Naive B cell (primary cell): ENCODE measurements around the gene GNPDA1. TPM values are rescaled to one million over a fixed set of nuclear protein-coding genes. Genes with fewer than 3 reads are reported as not detected.

Experiments
- ATAC-seq, 2 donors: fragments of 150-1000 bp; cut with Tn5 transposase; 2 replicates each; pipeline ENCODE4 v1.10.0; 2021; ENCODE audit warnings: low read depth in 2 of 2, mild to moderate bottlenecking in 2 of 2, moderate library complexity in 2 of 2
- DNase-seq: peaks from one replicate; pipeline ENCODE4 v3.0.0; 2022
- H3K27ac Mint-ChIP-seq, 6 donors: one replicate each; pipeline ENCODE4 v1.8.0; 2020 to 2022; ENCODE audit warnings: mild to moderate bottlenecking in 6 of 6, mixed read lengths in 6 of 6, moderate library complexity in 5 of 6, inconsistent platforms in 2 of 6
- H3K27me3 Mint-ChIP-seq, 3 donors: one replicate each; pipeline ENCODE4 v1.8.0; 2021 to 2022; ENCODE audit warnings: mixed read lengths in 3 of 3, mild to moderate bottlenecking in 1 of 3
- H3K36me3 Mint-ChIP-seq, 2 donors: one replicate each; pipeline ENCODE4 v1.8.0; 2020 to 2022; ENCODE audit warnings: mixed read lengths in 2 of 2, inconsistent platforms in 1 of 2, mild to moderate bottlenecking in 1 of 2
- H3K4me1 Mint-ChIP-seq, 3 donors: one replicate each; pipeline ENCODE4 v1.8.0; 2020 to 2022; ENCODE audit warnings: mixed read lengths in 3 of 3, inconsistent platforms in 1 of 3, mild to moderate bottlenecking in 1 of 3, moderate library complexity in 1 of 3
- H3K4me3 Mint-ChIP-seq, 8 donors: one replicate each; pipeline ENCODE4 v1.8.0; 2020 to 2022; ENCODE audit warnings: mild to moderate bottlenecking in 8 of 8, mixed read lengths in 8 of 8, moderate library complexity in 8 of 8, inconsistent platforms in 2 of 8
- H3K9me3 Mint-ChIP-seq, 7 donors: one replicate each; pipeline ENCODE4 v1.8.0; 2020 to 2022; ENCODE audit warnings: mixed read lengths in 7 of 7, mild to moderate bottlenecking in 5 of 7, inconsistent platforms in 2 of 7, moderate library complexity in 1 of 7
- polyA plus RNA-seq, 6 donors: library from polyadenylated mRNA; unstranded; fragments of 300-500 nt; fragmentation: Illumina TruSeq; gene quantifications; one replicate each; pipeline ENCODE4 v1.2.3, GENCODE V29; 2021; ENCODE audit warnings: low read depth in 6 of 6

The GNPDA1 gene
- polyA plus RNA-seq, 6 donors from 2014 or later = 4.5 to 9.9 (median 6.2) TPM

DNA sequence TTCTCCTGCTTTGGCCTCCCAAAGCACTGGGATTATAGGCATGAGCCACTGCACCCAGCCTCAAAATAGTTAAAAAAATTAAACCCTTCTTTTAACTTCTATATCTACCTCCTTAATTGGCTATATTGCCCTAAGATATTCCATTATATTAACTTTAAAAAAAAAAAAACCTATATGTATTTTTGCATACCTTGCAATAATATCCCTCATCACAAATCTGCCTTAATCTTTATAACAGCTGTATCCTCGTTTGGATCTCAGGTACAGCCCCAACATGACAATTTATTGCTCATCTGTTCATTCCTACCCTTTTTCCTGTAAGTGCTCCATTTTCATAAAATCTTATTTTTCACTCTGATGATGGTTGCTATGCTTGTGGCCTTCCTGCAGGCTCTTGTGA lies 12.7 kb downstream of the GNPDA1 start:
- Mint-ChIP-seq H3K27ac (no peak overlapping the region), H3K9me3 (no peaks in the 10 kb centered on the region), H3K36me3 (peaks cover 1 to 24% of the 10 kb centered on the region in 2 donors), H3K4me3 (no peak overlapping the region), H3K4me1 (no peaks in the 10 kb centered on the region), H3K27me3 (no peaks in the 10 kb centered on the region)
- ATAC-seq (no peak), DNase-seq (no peak)

DNA sequence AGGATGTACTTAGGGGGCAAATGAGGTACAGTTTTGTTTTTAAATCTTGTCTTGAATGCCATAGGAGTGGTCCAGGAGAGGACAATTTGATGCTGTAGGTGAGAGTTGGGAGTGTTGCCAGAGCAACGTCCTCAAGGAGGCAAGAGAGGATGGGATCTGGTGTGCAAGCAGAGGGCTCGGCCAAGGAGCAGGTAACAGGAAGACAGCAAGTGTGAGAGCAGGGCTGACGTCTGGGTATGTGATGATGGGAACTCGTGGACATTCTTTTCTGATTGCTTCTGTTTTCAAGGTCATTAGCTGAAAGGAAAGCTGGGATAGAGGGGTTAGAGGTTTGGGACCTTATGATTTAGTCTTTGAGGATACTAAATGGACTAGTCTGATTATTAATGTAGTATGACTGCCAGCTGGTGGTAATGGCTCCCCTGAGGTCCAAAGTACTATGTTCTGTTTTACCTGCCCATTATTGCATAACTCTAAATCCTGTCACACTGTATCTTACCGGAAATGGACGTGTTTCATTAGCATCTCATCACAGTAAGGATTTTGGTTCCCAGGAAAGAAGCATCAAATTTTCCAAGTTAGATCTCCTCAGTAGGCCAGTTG lies 15.4 kb downstream of the GNPDA1 start:
- Mint-ChIP-seq H3K36me3 (peaks cover 13 to 39% of the 10 kb centered on the region in 2 donors), H3K9me3 (no peaks in the 10 kb centered on the region), H3K27ac (peak overlapping the region in 1 of 6 donors; percentile 67)

DNA sequence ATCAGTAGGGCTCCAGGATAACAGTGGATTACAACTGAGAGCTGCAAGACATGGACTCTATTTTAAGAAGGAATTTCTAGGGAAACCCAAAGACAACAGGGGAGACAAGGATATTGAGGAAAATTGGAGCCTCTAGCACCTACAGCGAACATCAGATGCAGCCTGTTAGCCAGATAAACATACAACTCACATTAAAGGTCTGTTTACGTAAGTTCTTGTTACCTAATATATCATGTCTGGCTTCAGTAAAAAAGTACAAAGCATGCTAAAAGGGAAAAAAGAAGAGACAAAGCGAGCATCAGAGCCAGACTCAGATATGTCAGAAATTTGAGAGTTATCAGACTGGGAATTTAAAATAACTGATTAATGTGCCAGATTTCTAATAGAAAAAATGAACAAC lies 17.2 kb downstream of the GNPDA1 start:
- H3K4me3 Mint-ChIP-seq = no peak overlapping the region
- no peak overlapping the region for H3K27ac Mint-ChIP-seq
- no peaks in the 10 kb centered on the region for H3K27me3 Mint-ChIP-seq
- DNase-seq (no peak), ATAC-seq (no peak)
- no peaks in the 10 kb centered on the region for H3K9me3 Mint-ChIP-seq
- peaks cover 0 to 6% (median 0%) of the 10 kb centered on the region in 3 donors for H3K4me1 Mint-ChIP-seq
- peaks cover 13 to 39% of the 10 kb centered on the region in 2 donors for H3K36me3 Mint-ChIP-seq

More for the DNA sequence above, 15.4 kb downstream of the GNPDA1 start:
- no peak for ATAC-seq
- Mint-ChIP-seq H3K4me1 (peaks cover 0 to 6% (median 0%) of the 10 kb centered on the region in 3 donors), H3K4me3 (no peak overlapping the region), H3K27me3 (no peaks in the 10 kb centered on the region)
- DNase-seq = no peak

GRCh38 chr5:141994511-141995136 lies 18.2 kb downstream of the GNPDA1 start:
- peaks cover 13 to 39% of the 10 kb centered on the region in 2 donors for H3K36me3 Mint-ChIP-seq
- peaks cover 0 to 6% (median 0%) of the 10 kb centered on the region in 3 donors for H3K4me1 Mint-ChIP-seq
- no peak for DNase-seq
- no peak overlapping the region for H3K4me3 Mint-ChIP-seq
- H3K9me3 Mint-ChIP-seq = no peaks in the 10 kb centered on the region
- H3K27me3 Mint-ChIP-seq = no peaks in the 10 kb centered on the region
- peak overlapping the region in 1 of 6 donors; percentile 49 for H3K27ac Mint-ChIP-seq
- no peak for ATAC-seq

GRCh38 chr5:141992349-141992963 lies 20.4 kb downstream of the GNPDA1 start:
- Mint-ChIP-seq H3K9me3 (no peaks in the 10 kb centered on the region), H3K36me3 (peaks cover 22 to 33% of the 10 kb centered on the region in 2 donors), H3K27me3 (no peaks in the 10 kb centered on the region), H3K4me3 (no peak overlapping the region), H3K4me1 (peaks cover 0 to 6% (median 0%) of the 10 kb centered on the region in 3 donors), H3K27ac (no peak overlapping the region)
- ATAC-seq (peak; percentile 63 to 75), DNase-seq (peak; percentile 40)

GRCh38 chr5:141989720-141990119 lies 23.1 kb downstream of the GNPDA1 start:
- H3K4me3 Mint-ChIP-seq = no peak overlapping the region
- no peaks in the 10 kb centered on the region for H3K27me3 Mint-ChIP-seq
- ATAC-seq (no peak), DNase-seq (no peak)
- H3K36me3 Mint-ChIP-seq = peaks cover 23 to 33% of the 10 kb centered on the region in 2 donors
- H3K27ac Mint-ChIP-seq = no peak overlapping the region
- H3K4me1 Mint-ChIP-seq = peaks cover 0 to 6% (median 0%) of the 10 kb centered on the region in 3 donors
- H3K9me3 Mint-ChIP-seq = no peaks in the 10 kb centered on the region

DNA sequence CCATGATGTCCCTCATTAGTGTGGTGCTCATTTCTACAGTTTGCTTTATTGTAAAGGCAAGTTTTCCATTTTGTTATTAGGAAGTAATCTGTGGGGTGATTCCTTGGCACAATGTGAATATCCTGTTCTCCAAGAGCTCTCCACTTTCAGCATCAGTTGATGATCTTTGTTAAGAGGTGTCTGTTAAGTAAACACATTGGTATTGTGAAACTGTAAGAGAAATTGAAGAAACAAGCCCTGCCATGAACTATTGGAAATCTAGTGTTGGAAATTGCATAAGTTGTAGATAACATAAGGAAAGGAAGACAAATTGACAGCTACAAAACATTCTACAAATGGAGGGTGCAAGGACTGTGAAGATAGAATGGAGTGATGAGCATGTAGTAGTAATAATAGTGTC lies 26.8 kb downstream of the GNPDA1 start:
- Mint-ChIP-seq H3K36me3 (peaks cover 21 to 24% of the 10 kb centered on the region in 2 donors), H3K4me3 (no peak overlapping the region), H3K9me3 (no peaks in the 10 kb centered on the region), H3K27ac (peak overlapping the region in 3 of 6 donors; percentile 19 to 40 (median 27)), H3K4me1 (no peaks in the 10 kb centered on the region), H3K27me3 (no peaks in the 10 kb centered on the region)
- ATAC-seq (no peak), DNase-seq (no peak)

GRCh38 chr5:141982626-141983025 lies 30.2 kb downstream of the GNPDA1 start:
- H3K36me3 Mint-ChIP-seq = peaks cover 27 to 33% of the 10 kb centered on the region in 2 donors
- no peaks in the 10 kb centered on the region for H3K9me3 Mint-ChIP-seq

GRCh38 chr5:141978389-141978788 lies 34.4 kb downstream of the GNPDA1 start:
- H3K4me3 Mint-ChIP-seq = peak overlapping the region in 1 of 8 donors; percentile 22
- no peak overlapping the region for H3K27ac Mint-ChIP-seq
- no peaks in the 10 kb centered on the region for H3K9me3 Mint-ChIP-seq
- no peaks in the 10 kb centered on the region for H3K4me1 Mint-ChIP-seq
- no peaks in the 10 kb centered on the region for H3K27me3 Mint-ChIP-seq
- ATAC-seq = no peak
- H3K36me3 Mint-ChIP-seq = peaks cover 8 to 38% of the 10 kb centered on the region in 2 donors
- DNase-seq = no peak

More at GRCh38 chr5:141982626-141983025, 30.2 kb downstream of the GNPDA1 start:
- Mint-ChIP-seq H3K27ac (no peak overlapping the region), H3K27me3 (no peaks in the 10 kb centered on the region), H3K4me1 (no peaks in the 10 kb centered on the region), H3K4me3 (no peak overlapping the region)
- no peak for ATAC-seq
- no peak for DNase-seq

GRCh38 chr5:141976176-141976575 lies 36.7 kb downstream of the GNPDA1 start:
- Mint-ChIP-seq H3K27me3 (no peaks in the 10 kb centered on the region), H3K4me3 (no peak overlapping the region), H3K27ac (no peak overlapping the region), H3K36me3 (peaks cover 8 to 31% of the 10 kb centered on the region in 2 donors), H3K4me1 (peaks cover 0 to 6% (median 4%) of the 10 kb centered on the region in 3 donors), H3K9me3 (no peaks in the 10 kb centered on the region)
- DNase-seq = no peak
- no peak for ATAC-seq

DNA sequence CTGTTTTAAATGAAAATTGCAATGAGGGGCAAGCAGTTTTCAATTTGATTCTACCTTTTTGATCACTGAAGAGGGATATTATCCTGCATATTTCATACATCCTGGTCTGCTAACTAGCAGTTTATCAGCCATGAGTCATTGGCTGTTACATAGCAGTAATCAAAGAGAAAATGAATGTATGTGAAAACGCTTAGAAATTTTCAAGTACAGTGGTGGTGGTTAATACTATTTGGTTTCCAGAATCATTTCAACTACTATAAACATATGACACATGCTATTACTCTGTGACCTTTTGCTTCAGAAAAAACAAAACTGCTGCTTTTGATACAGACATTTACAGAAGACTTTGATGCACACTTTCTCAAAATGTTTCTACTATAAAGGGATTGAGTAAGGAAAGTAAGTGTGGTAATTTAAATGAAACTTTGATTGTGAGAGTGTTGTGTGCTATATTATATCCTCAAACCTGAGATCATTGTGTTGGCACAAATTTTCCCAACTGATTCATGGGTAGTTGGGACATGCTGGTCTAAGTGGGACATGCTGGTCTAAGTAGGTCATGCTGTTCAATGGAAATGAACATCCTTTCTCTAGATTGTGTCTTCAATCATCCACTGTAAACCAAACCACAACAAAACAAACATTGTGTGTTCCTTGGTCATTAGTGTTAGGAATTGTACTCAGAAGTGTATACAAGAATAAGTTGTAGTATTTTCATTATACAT lies 38.8 kb downstream of the GNPDA1 start:
- peaks cover 0 to 21% of the 10 kb centered on the region in 2 donors for H3K36me3 Mint-ChIP-seq
- no peaks in the 10 kb centered on the region for H3K9me3 Mint-ChIP-seq
- no peaks in the 10 kb centered on the region for H3K27me3 Mint-ChIP-seq
- H3K4me1 Mint-ChIP-seq = peaks cover 17 to 23% (median 20%) of the 10 kb centered on the region in 3 donors
- no peak overlapping the region for H3K27ac Mint-ChIP-seq
- no peak overlapping the region for H3K4me3 Mint-ChIP-seq
- DNase-seq (no peak), ATAC-seq (no peak)

GRCh38 chr5:141969783-141970771 lies 42.8 kb downstream of the GNPDA1 start:
- Mint-ChIP-seq H3K27me3 (no peaks in the 10 kb centered on the region), H3K36me3 (peaks cover 0 to 15% of the 10 kb centered on the region in 2 donors), H3K4me3 (peak overlapping the region; percentile 89 to 99 (median 96)), H3K9me3 (no peaks in the 10 kb centered on the region), H3K4me1 (peaks cover 28 to 44% (median 31%) of the 10 kb centered on the region in 3 donors), H3K27ac (peak overlapping the region; percentile 91 to 99 (median 97))
- DNase-seq (peak; percentile 25), ATAC-seq (peak in 1 of 2 donors; percentile 31)
